Measurements from ENCODE around the gene LARGE1. TPM values are rescaled to one million over a fixed set of nuclear protein-coding genes. Genes with fewer than 3 reads are reported as not detected.

Gene LARGE1
- total RNA-seq, 1 experiment from 2014 or later = 1.5 TPM

DNA sequence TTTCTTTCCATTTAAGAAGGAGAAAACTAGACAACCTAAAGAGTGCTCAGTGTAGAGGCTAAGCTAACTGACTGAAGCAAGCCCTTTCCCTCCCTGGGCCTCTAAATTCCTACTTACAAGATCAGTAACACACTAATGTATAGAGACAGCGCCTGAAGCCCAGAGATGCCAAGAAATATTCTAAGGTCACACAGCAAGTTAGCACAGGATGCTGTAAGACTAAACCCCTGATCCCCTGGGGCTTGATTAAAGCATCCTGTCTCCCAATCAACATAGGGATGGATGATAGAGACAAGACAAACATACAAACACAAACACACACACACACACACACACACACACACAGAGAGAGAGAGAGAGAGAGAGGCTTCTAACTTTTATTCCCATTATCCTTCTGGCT is 5.6 kb downstream of the LARGE1 start:
- H3K27ac ChIP-seq (ENCODE audit: low read depth, low read length) = no peak overlapping the region
- intact Hi-C loops (cut with micrococcal nuclease) = no loop called here

GRCh38 chr22:33914131-33914530 is 6.1 kb downstream of the LARGE1 start:
- H3K36me3 ChIP-seq (ENCODE audit: control insufficient read depth in 1 of 2, insufficient read depth in 2 of 2, low read length in 2 of 2) = no peaks in the 10 kb centered on the region; a peak in 1 of 4 replicates
- ChIA-PET RAD21 (ENCODE audit: low non-redundant PET in 1 of 2, low total read pairs in 2 of 2, uncharacterized antibody in 2 of 2, unreplicated experiment in 2 of 2) (no interaction called here), CTCF (no interaction called here), POLR2A (no interaction called here)
- no peak overlapping the region for H3K27ac ChIP-seq (ENCODE audit: low read depth, low read length)
- H3K27me3 ChIP-seq (ENCODE audit: insufficient read depth, low read length) = 0 out of 2 replicates have a peak, but pooled peaks cover under 1% of the 10 kb centered on the region
- peaks cover 0 to 4% of the 10 kb centered on the region in 2 experiments; a peak in 2 of 4 replicates for H3K9me3 ChIP-seq (ENCODE audit: control insufficient read depth in 1 of 2, insufficient read depth in 1 of 2, low read depth in 1 of 2, low read length in 2 of 2)
- ATAC-seq = no peak
- no peaks in the 10 kb centered on the region for H3K9me2 ChIP-seq (ENCODE audit: insufficient read depth)
- no peak overlapping the region for H3K4me2 ChIP-seq (ENCODE audit: low read length)
- no peak for DNase-seq (ENCODE audit: low read depth, low spot score)
- no peaks in the 10 kb centered on the region for H3K79me2 ChIP-seq (ENCODE audit: insufficient read depth, low read length)
- no peak overlapping the region for H2AFZ ChIP-seq (ENCODE audit: low read depth, low read length, poor library complexity, severe bottlenecking)
- BruUV-seq (replicated peaks) = no TSS peak
- H3K4me1 ChIP-seq (ENCODE audit: control insufficient read depth in 1 of 2, insufficient read depth in 2 of 2, low read length in 2 of 2) = no peaks in the 10 kb centered on the region
- intact Hi-C loops (cut with micrococcal nuclease) = no loop called here
- no peak overlapping the region for H3K4me3 ChIP-seq (replicated peaks in 1 of 2; ENCODE audit: low read depth in 1 of 2, low read length in 2 of 2)
- no peak overlapping the region for H3K9ac ChIP-seq (ENCODE audit: low read length)
- no peaks in the 10 kb centered on the region; the same call in 1 of the 2 replicates for H4K20me1 ChIP-seq (ENCODE audit: insufficient read depth)
- TF ChIP-seq ZFX (IDR thresholded peaks at IDR 0.05) (no peak), YY1 (IDR thresholded peaks at IDR 0.05; ENCODE audit: extremely low read depth, insufficient replicate concordance, low read depth, low read length) (no peak), CBX3 (IDR thresholded peaks at IDR 0.05; ENCODE audit: low read depth) (no peak), EZH2phosphoT487 (IDR thresholded peaks at IDR 0.05; ENCODE audit: borderline replicate concordance) (no peak), SIN3A (IDR thresholded peaks at IDR 0.05; ENCODE audit: low read depth) (no peak), EZH2 (IDR thresholded peaks at IDR 0.05) (no peak), TCF7L2 (IDR thresholded peaks at IDR 0.05; ENCODE audit: borderline replicate concordance, extremely low read depth, insufficient read depth, insufficient read length) (no peak), EGR1 (IDR thresholded peaks at IDR 0.05; ENCODE audit: low read depth) (no peak), RAD21 (IDR thresholded peaks at IDR 0.05; ENCODE audit: low read depth) (no peak), JUND (IDR thresholded peaks at IDR 0.05) (no peak), SRF (IDR thresholded peaks at IDR 0.05; ENCODE audit: low read depth) (no peak)
- TF ChIP-seq, protein P1, sequence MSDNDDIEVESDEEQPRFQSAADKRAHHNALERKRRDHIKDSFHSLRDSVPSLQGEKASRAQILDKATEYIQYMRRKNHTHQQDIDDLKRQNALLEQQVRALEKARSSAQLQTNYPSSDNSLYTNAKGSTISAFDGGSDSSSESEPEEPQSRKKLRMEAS (IDR thresholded peaks at IDR 0.05) = no peak
- TF ChIP-seq, protein P2, sequence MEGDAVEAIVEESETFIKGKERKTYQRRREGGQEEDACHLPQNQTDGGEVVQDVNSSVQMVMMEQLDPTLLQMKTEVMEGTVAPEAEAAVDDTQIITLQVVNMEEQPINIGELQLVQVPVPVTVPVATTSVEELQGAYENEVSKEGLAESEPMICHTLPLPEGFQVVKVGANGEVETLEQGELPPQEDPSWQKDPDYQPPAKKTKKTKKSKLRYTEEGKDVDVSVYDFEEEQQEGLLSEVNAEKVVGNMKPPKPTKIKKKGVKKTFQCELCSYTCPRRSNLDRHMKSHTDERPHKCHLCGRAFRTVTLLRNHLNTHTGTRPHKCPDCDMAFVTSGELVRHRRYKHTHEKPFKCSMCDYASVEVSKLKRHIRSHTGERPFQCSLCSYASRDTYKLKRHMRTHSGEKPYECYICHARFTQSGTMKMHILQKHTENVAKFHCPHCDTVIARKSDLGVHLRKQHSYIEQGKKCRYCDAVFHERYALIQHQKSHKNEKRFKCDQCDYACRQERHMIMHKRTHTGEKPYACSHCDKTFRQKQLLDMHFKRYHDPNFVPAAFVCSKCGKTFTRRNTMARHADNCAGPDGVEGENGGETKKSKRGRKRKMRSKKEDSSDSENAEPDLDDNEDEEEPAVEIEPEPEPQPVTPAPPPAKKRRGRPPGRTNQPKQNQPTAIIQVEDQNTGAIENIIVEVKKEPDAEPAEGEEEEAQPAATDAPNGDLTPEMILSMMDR (IDR thresholded peaks at IDR 0.05 in 2 of 3, conservative IDR thresholded peaks at IDR 0.05 in 1 of 3; ENCODE audit: borderline replicate concordance in 1 of 3, insufficient read depth in 1 of 3, low read depth in 2 of 3, low read length in 2 of 3) = no peak

More for the DNA sequence above, 5.6 kb downstream of the LARGE1 start:
- Histone ChIP-seq H3K4me3 (replicated peaks in 1 of 2; ENCODE audit: low read depth in 1 of 2, low read length in 2 of 2) (no peak overlapping the region), H3K9ac (ENCODE audit: low read length) (no peak overlapping the region), H3K27me3 (ENCODE audit: insufficient read depth, low read length) (0 out of 2 replicates have a peak, but pooled peaks cover 6% of the 10 kb centered on the region), H2AFZ (ENCODE audit: low read depth, low read length, poor library complexity, severe bottlenecking) (no peak overlapping the region), H4K20me1 (ENCODE audit: insufficient read depth) (no peaks in the 10 kb centered on the region; the same call in 1 of the 2 replicates), H3K4me1 (ENCODE audit: control insufficient read depth in 1 of 2, insufficient read depth in 2 of 2, low read length in 2 of 2) (no peaks in the 10 kb centered on the region), H3K79me2 (ENCODE audit: insufficient read depth, low read length) (no peaks in the 10 kb centered on the region), H3K9me3 (ENCODE audit: control insufficient read depth in 1 of 2, insufficient read depth in 1 of 2, low read depth in 1 of 2, low read length in 2 of 2) (peaks cover 0 to 4% of the 10 kb centered on the region in 2 experiments; a peak in 2 of 4 replicates), H3K4me2 (ENCODE audit: low read length) (no peak overlapping the region), H3K36me3 (ENCODE audit: control insufficient read depth in 1 of 2, insufficient read depth in 2 of 2, low read length in 2 of 2) (no peaks in the 10 kb centered on the region; a peak in 1 of 4 replicates), H3K9me2 (ENCODE audit: insufficient read depth) (no peaks in the 10 kb centered on the region)
- CTCF ChIA-PET = no interaction called here
- BruUV-seq (replicated peaks) = no TSS peak
- no peak for ATAC-seq
- POLR2A ChIA-PET = no interaction called here
- RAD21 ChIA-PET (ENCODE audit: low non-redundant PET in 1 of 2, low total read pairs in 2 of 2, uncharacterized antibody in 2 of 2, unreplicated experiment in 2 of 2) = no interaction called here
- TF ChIP-seq YY1 (IDR thresholded peaks at IDR 0.05; ENCODE audit: extremely low read depth, insufficient replicate concordance, low read depth, low read length) (no peak), EZH2phosphoT487 (IDR thresholded peaks at IDR 0.05; ENCODE audit: borderline replicate concordance) (no peak), ZFX (IDR thresholded peaks at IDR 0.05) (no peak), ZNF274 (IDR thresholded peaks at IDR 0.05; ENCODE audit: low read depth, low read length) (no peak)
- DNase-seq (ENCODE audit: low read depth, low spot score) = no peak
